Measurements from ENCODE around the gene SLC25A47.
"Not testable (repeated sequence)": the region's sequence is repeated elsewhere in the genome, so short reads cannot be mapped to it uniquely, and the experiment has no call there.

SLC25A47 gene

GRCh38 chr14:100323121-100323941 lies at the start of gene SLC25A47:
TSS of gene SLC25A47 (plus strand) at chr14:100323339. CDS start at chr14:100323415, 76 bp downstream.
- no peak for DNase-seq

- DNase-seq = no peak
These were observed 48.9 kb upstream of the SLC25A47 start for GRCh38 chr14:100274250-100274649.

DNA sequence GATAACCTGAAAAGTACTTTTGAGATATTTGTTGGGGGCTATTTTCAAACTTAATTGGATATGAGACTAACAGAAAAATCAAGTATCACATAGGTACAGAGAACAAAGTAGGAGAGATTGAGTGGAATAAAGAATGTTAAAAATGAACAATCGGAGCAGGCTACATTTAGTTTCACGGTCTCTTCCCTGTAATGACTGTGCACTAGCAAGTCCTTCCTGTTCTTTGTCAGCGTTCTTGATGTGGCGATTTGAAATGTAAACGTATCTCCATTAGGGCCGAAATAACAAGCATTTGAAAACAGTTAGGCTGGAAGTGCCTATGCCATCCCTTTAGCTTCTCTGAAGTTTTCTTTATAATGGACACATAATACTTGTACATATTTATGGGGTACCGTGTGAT lies 47.9 kb upstream of the SLC25A47 start:
- DNase-seq = no peak

DNA sequence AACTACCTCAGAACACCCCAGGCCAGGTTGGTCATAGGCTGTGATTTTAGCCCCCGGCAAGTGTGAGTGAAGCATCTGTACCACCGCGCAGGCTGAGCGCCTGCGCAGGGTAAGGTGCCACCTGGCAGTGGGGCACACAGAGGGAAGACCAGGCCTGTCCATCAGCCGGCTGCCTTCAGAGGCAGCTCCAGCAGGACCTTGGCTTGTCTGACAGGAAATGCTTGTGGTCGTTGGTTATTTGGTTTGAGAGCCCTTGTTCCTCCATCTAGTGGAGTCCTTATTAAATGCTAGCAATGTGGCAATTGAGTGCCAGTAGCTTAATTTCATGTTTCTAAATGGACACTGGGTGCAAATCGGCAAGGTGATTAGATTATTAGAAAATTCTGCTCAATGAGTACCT lies 44.4 kb upstream of the SLC25A47 start:
- DNase-seq = no peak

DNA sequence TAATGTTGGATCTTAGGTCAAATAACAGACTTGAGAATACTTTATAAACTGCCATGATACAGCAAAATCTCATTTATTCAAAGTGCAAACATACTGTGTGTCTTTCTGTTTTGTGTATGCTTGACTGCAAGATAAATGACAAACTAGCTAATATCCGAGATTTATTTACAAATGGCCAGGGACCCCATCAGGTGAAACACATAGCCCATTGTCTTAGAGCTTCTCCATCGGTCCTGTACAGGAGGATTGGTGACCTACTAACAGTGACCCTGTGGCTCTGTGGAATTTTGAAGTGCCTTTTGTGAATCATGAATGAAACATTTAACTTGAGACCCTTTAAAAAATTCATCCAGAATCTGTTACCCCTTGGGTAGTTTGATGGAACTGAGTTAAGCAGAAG lies 44.0 kb upstream of the SLC25A47 start:
- DNase-seq = no peak

GRCh38 chr14:100279563-100279962 lies 43.6 kb upstream of the SLC25A47 start:
- no peak for DNase-seq

GRCh38 chr14:100281286-100282082 lies 41.7 kb upstream of the SLC25A47 start:
- no peak for DNase-seq

- no peak for DNase-seq
These were observed 41.1 kb upstream of the SLC25A47 start for GRCh38 chr14:100282083-100282350.

DNA sequence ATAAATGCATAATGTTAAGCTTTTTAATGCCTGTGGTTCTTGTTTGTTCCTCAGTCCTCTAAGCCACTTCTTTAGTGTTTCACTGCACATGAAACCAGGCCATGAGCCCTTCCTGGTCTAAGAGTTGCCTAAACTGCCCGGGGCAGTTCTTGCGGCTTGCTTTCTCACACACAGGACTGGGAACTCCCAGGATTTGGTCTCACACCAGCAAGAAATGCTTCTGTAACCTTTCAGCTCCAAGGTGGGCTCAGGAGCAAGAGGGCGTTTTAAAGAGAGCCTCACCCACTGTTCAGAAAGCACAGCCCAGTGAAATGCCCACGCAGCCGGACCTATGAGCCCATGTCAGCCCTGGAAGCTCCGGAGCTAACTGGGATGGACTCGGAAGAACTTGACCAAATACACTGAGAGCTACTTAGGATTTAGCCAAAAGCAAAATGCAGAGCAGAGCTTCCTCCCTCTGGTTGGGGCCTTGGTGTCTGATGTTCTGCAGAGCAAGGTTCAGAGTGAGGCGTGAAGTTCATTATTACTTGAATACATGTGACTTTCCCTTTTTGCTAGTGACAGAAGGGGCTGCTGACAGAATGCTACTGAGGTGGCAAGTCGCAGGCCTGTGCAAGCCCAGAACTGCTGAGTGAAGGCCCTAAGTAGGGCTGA lies 40.2 kb upstream of the SLC25A47 start:
- DNase-seq = no peak

- DNase-seq = not testable (repeated sequence)
These were observed 39.7 kb upstream of the SLC25A47 start for GRCh38 chr14:100283436-100283835.

DNA sequence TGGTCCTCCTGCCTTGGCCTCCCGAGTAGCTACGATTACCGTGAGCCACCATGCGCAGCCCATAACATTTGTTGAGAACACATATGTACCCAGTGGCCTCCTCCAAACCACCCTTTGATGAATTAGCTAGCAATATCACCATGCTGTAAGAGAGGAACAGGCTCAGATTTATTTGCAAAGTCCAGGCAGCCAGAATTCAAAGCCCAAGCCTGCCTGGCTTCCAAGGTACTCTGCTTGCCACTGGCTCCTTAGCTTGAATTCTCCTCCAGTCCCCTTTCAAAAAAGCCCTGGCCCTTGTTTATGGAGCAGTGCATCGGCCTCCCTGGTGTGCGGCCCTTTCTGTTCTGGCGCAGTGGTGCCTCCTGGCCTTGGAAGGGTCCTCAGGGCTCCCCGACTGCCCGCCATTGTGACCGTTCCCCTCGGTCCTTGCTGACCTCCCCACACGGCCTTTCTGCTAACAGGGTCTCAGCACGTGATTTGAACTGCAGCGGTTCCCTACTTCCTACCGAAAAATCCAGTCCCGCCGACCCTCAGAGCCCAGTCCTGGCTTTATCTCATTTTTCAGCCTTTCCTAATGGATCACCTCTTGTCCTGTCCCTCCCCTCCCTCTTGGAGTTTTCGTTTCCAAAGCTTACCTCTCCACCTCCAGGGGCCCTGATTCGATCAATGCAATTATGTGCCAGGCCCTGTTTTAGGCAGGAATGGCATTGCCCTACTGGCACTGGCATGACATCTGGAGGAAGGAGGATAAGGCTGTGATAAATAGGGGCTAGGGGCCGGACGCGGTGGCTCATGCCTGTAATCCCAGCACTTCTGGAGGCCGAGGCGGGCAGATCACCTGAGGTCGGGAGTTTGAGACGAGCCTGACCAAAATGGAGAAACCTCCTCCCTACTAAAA lies 38.9 kb upstream of the SLC25A47 start:
- no peak for DNase-seq

- peak; percentile 74 for DNase-seq
These were observed 37.9 kb upstream of the SLC25A47 start for GRCh38 chr14:100285021-100285912.

- DNase-seq = no peak
These were observed 37.2 kb upstream of the SLC25A47 start for GRCh38 chr14:100285913-100286400.

DNA sequence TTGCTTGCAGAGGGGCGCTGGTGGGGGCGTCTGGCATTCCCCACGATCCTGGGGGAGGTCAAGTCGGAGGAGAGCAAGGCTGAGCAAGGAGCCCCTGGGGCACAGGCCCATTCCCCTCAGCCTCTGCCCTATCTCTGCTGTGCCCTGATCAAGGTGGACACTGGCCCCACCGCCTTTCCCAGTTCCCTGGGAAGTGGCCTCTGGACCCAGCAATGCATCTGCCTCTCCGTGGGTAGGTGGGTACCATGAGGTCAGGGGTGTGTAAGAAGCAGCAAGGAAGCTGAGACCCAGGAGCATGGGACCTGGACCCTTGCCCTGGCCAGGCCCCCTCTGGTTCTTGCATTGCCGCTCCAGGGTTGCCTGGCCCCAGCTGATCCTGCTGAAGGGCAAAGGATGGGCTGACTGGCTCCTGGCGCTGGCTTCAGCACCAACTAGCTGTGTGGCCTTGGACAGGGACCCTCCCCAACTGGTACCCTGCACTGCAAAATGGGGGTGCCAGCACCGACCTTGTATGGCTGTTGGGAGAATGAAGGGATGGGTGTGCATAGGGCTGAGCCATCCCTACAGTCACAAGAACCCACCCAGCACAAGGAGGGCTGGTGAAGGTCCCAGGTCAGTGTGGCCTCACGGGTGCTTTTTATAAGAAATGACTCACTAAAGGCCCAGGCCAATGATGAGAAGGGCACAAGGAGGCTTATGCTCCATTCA lies 36.5 kb upstream of the SLC25A47 start:
- DNase-seq = no peak

DNA sequence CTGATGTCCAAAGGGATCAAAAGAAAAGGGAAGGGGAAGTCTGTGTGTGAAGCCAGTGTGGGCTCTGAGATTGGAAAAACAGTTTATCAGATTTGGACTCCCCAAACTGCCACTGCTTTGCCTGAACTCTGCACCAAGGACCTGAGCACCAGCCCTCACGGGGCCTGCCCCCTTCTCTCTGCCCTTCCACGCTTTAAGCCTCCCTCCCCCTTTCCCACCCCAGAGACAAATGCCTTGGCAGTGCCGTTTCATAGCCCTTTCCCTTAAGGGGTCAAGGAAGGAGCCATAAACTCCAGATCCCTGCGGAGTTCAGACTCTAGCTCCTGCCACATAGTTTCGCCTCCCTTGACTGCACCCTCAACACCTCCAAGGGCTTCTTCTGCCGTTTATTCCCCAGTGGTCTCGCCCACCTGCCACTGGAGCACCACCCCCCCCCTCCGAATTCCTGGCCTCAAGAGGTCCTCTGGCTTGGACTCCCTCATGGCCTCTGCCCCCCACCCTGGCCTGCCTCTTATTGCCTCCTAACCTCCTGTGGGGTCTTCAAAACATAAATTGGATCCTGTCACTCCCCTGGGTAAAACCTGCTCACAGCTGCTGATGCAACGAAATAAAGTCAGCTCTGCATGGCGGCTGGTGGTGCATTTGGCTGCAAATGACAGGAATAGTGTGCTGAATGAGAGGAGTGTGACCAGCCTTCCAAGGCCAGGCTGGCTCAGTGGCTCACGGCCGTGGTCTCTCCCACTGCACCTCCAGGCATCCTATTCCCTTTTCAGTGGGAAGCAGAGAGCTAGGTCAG lies 35.7 kb upstream of the SLC25A47 start:
- no peak for DNase-seq

GRCh38 chr14:100287998-100288295 lies 35.2 kb upstream of the SLC25A47 start:
- DNase-seq = not testable (repeated sequence)

DNA sequence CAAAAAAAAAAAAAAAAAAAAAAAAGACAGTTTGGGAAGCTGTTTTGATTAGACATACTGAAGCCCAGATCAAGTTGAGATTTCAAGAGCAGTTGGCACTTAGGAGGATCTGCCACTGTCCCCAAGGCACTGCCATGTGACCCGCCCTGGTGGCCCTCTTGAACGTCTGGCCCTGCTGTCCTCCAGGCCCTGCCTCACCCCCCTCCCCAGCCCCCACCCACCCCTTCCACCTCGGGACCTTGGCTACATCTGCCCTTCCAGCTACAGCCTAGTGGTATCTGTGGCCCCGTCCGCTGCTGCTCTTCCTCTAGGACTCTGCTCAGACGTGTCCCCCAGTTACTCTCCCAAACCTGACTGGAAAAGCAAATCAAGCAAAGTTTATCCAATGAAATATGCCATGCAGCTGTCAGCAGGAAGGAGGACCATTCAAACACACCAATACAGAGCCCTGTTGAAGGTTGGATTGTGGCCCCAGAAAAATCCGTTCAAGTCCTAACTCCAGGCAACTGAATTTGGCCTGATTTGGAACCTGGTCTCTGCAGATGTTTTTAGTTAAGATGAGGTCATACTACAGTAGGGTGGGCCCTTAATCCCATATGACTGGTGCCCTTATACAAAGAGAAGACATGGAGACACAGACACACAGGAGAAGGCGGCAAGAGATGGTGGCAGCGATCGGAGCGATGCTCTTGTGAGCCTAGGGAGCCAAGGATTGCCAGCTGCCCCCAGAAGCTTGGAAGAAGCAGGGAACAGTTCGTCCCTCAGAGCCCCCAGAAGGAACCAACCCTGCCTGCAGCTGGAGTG lies 34.6 kb upstream of the SLC25A47 start:
- DNase-seq = no peak

- DNase-seq = no peak
These were observed 33.1 kb upstream of the SLC25A47 start for GRCh38 chr14:100289916-100290606.
